Neural crest cell (in vitro differentiated cells): ENCODE results near the gene GALNT9. TPM values are rescaled to one million over a fixed set of nuclear protein-coding genes. Genes with fewer than 3 reads are reported as not detected.

Experiments
- DNase-seq: peaks from one replicate; pipeline ENCODE4 v3.0.0; 2021; ENCODE audit warnings: low read depth, mixed read lengths, low spot score
- H3K27ac Mint-ChIP-seq: one replicate; pipeline ENCODE4 v1.8.0; 2021; ENCODE audit warnings: mild to moderate bottlenecking, mixed read lengths; ENCODE audit not compliant: unreplicated experiment
- H3K27me3 Mint-ChIP-seq: 2 replicates; pipeline ENCODE4 v1.8.0; 2021; ENCODE audit warnings: low read depth, mild to moderate bottlenecking, mixed read lengths
- H3K36me3 Mint-ChIP-seq: 2 replicates; pipeline ENCODE4 v1.8.0; 2021; ENCODE audit warnings: low read depth, mild to moderate bottlenecking, mixed read lengths
- H3K4me1 Mint-ChIP-seq: 2 replicates; pipeline ENCODE4 v1.8.0; 2021; ENCODE audit warnings: mixed read lengths
- H3K4me3 Mint-ChIP-seq: one replicate; pipeline ENCODE4 v1.8.0; 2021; ENCODE audit warnings: mild to moderate bottlenecking, mixed read lengths
- H3K9me3 Mint-ChIP-seq: 2 replicates; pipeline ENCODE4 v1.8.0; 2021; ENCODE audit warnings: mixed read lengths
- total RNA-seq: library from RNA; stranded (reverse); gene quantifications from 2 replicates; pipeline ENCODE4 v1.2.1, GENCODE V29; 2021
- TF ChIP-seq, protein P1 (sequence below): fragments of 200-600 bp; sonication (generic); conservative IDR thresholded peaks from 2 replicates; pipeline ENCODE4 v1.5.0; 2021; ENCODE audit warnings: antibody characterized with exemption, mild to moderate bottlenecking

GALNT9 gene
- total RNA-seq, 1 donor from 2014 or later: 1.3 TPM

DNA sequence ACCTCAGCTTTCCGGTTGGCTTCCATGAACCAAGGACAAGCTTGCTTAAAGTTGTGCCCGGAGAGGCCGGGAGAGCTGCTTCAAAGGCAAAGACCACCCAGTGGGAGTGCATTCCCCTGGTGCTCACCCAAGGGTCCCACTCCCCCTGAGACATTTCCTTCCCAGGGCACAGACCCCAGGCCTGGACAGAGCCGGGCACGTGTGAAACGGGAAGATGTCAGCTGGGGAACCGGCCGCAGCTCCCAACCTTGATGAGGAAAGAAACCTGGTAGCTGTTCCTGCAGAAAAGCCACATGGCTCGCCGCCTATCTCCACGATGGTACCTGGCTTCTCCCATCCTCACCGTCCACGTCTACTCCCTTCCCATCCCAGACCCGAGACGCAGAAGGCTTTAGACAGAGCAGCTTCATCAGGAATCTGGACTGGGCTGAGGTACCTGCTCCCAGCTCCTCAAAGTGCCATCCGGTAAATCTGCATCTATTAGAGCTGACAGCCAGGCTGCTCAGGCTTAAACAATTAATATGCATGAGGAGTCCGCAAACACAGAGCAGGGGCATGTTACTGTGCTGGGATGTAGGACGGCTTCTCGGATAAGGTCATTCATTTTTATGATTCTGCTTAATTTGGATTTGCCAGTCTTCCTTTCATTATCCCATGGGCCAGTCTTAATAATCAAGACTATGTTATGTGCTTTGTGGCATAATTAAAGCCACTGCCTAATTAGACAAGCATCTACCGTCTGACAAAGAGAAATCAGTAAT is 53.1 kb downstream of the GALNT9 start:
- DNase-seq: no peak
- Mint-ChIP-seq H3K4me3 (no peak overlapping the region), H3K27me3 (peaks cover 25% of the 10 kb centered on the region)

DNA sequence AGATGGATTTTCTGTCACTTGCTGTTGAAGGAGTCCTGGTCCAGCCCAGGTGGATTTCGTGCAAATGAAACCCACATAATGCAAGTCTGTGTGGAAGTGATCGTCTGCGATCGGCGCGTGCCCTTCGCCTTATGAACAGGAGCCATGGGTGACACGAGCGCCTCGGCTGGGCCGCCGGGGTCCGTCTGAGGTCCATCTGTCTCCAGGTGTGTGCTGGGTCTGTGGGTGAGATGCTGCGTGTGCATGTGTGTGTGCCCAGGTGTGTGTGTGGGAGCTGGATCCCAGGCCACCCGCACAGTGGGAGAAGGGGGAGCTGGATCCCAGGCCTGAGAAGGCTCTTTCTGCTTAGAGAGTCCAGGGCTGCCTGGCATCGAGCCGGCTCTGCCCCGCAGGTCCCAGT is 53.8 kb downstream of the GALNT9 start:
- no peak for DNase-seq
- Mint-ChIP-seq H3K27me3 (peaks cover 27% of the 10 kb centered on the region), H3K9me3 (no peaks in the 10 kb centered on the region), H3K4me3 (no peak overlapping the region), H3K36me3 (no peaks in the 10 kb centered on the region), H3K27ac (peak overlapping the region; percentile 83), H3K4me1 (peaks cover 22% of the 10 kb centered on the region)
- TF ChIP-seq, protein P1, sequence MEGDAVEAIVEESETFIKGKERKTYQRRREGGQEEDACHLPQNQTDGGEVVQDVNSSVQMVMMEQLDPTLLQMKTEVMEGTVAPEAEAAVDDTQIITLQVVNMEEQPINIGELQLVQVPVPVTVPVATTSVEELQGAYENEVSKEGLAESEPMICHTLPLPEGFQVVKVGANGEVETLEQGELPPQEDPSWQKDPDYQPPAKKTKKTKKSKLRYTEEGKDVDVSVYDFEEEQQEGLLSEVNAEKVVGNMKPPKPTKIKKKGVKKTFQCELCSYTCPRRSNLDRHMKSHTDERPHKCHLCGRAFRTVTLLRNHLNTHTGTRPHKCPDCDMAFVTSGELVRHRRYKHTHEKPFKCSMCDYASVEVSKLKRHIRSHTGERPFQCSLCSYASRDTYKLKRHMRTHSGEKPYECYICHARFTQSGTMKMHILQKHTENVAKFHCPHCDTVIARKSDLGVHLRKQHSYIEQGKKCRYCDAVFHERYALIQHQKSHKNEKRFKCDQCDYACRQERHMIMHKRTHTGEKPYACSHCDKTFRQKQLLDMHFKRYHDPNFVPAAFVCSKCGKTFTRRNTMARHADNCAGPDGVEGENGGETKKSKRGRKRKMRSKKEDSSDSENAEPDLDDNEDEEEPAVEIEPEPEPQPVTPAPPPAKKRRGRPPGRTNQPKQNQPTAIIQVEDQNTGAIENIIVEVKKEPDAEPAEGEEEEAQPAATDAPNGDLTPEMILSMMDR: no peak

More for the DNA sequence above, 53.1 kb downstream of the GALNT9 start:
- H3K27ac Mint-ChIP-seq: no peak overlapping the region
- H3K4me1 Mint-ChIP-seq: peaks cover 22% of the 10 kb centered on the region
- TF ChIP-seq, protein P1: no peak
- no peaks in the 10 kb centered on the region for H3K36me3 Mint-ChIP-seq
- no peaks in the 10 kb centered on the region for H3K9me3 Mint-ChIP-seq

DNA sequence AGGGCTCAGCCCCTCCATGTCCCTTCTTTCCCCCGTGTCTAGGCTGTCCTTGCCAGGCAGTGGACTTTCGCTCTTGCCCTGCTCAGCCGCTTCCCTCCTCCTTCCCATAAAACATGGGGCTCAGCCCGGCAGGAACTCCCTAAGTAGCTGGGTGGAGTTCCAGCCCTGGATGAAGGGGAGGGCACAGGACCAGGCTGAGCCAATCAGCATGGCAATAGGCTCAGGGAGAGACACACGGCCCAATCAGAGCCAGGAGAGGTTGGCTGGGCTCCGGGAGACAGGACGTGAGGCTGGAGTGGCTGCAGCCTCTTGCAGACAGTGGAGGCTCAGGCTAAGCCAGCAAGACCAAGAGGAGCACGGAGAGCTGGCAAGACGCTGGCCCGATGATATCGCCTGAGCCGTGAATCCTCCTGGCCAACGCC is 54.3 kb downstream of the GALNT9 start:
- no peak overlapping the region for H3K27ac Mint-ChIP-seq
- no peak overlapping the region for H3K4me3 Mint-ChIP-seq
- H3K9me3 Mint-ChIP-seq: no peaks in the 10 kb centered on the region
- peaks cover 30% of the 10 kb centered on the region for H3K27me3 Mint-ChIP-seq
- peak; percentile 48 for DNase-seq
- no peaks in the 10 kb centered on the region for H3K36me3 Mint-ChIP-seq
- TF ChIP-seq, protein P1: no peak
- peaks cover 22% of the 10 kb centered on the region for H3K4me1 Mint-ChIP-seq

GRCh38 chr12:132273992-132274334 is 55.4 kb downstream of the GALNT9 start:
- Mint-ChIP-seq H3K4me1 (peaks cover 22% of the 10 kb centered on the region), H3K27me3 (peaks cover 30% of the 10 kb centered on the region), H3K4me3 (no peak overlapping the region), H3K36me3 (no peaks in the 10 kb centered on the region), H3K9me3 (no peaks in the 10 kb centered on the region), H3K27ac (no peak overlapping the region)
- no peak for DNase-seq
- TF ChIP-seq, protein P1: no peak

GRCh38 chr12:132272711-132273110 is 56.7 kb downstream of the GALNT9 start:
- Mint-ChIP-seq H3K36me3 (no peaks in the 10 kb centered on the region), H3K4me3 (no peak overlapping the region), H3K9me3 (no peaks in the 10 kb centered on the region), H3K4me1 (peaks cover 22% of the 10 kb centered on the region), H3K27ac (no peak overlapping the region), H3K27me3 (peaks cover 30% of the 10 kb centered on the region)
- TF ChIP-seq, protein P1: no peak
- DNase-seq: no peak
